ENCODE data around the gene ACSBG1.
A peak's percentile ranks its signal among the peaks of the same experiment; 100 is the strongest.

The ACSBG1 gene

GRCh38 chr15:78177447-78177873, 56.9 kb downstream of the ACSBG1 start:
- DNase-seq (ENCODE audit: low spot score) = peak; percentile 58
- peak; percentile 52 for TF ChIP-seq CTCF (IDR thresholded peaks at IDR 0.05; ENCODE audit: extremely low read depth, missing control alignments)

GRCh38 chr15:78175330-78175729, 59.0 kb downstream of the ACSBG1 start:
- TF ChIP-seq CTCF (IDR thresholded peaks at IDR 0.05; ENCODE audit: extremely low read depth, missing control alignments) = no peak

GRCh38 chr15:78174401-78174800, 60.0 kb downstream of the ACSBG1 start:
- TF ChIP-seq CTCF (IDR thresholded peaks at IDR 0.05; ENCODE audit: extremely low read depth, missing control alignments) = no peak
- no peak for DNase-seq (ENCODE audit: low spot score)

More at GRCh38 chr15:78175330-78175729, 59.0 kb downstream of the ACSBG1 start:
- no peak for DNase-seq (ENCODE audit: low spot score)

GRCh38 chr15:78171864-78172472, 62.4 kb downstream of the ACSBG1 start:
- no peak for TF ChIP-seq CTCF (IDR thresholded peaks at IDR 0.05; ENCODE audit: extremely low read depth, missing control alignments)
- no peak for DNase-seq (ENCODE audit: low spot score)

GRCh38 chr15:78170848-78171773, 63.3 kb downstream of the ACSBG1 start:
- TF ChIP-seq CTCF (IDR thresholded peaks at IDR 0.05; ENCODE audit: extremely low read depth, missing control alignments) = no peak
- peak; percentile 56 for DNase-seq (ENCODE audit: low spot score)

GRCh38 chr15:78168608-78169007, 65.8 kb downstream of the ACSBG1 start:
- DNase-seq (ENCODE audit: low spot score) = no peak
- no peak for TF ChIP-seq CTCF (IDR thresholded peaks at IDR 0.05; ENCODE audit: extremely low read depth, missing control alignments)

- peak; percentile 68 for DNase-seq (ENCODE audit: low spot score)
- no peak for TF ChIP-seq CTCF (IDR thresholded peaks at IDR 0.05; ENCODE audit: extremely low read depth, missing control alignments)
Measured at GRCh38 chr15:78167227-78167888, 67.0 kb downstream of the ACSBG1 start.

All from GM20000 (cell line).